NCI-H1092 (cell line): Measurements from ENCODE around the gene CLCN3.
"Not testable (repeated sequence)": the region's sequence is repeated elsewhere in the genome, so short reads cannot be mapped to it uniquely, and the experiment has no call there.

Experiments
- DNase-seq: peaks from one replicate; lab custom pipeline; 2025; lab: John Stamatoyannopoulos, UW

The CLCN3 gene

GRCh38 chr4:169657470-169658107 lies 37.2 kb downstream of the CLCN3 start:
- no peak for DNase-seq

GRCh38 chr4:169658196-169658595 lies 37.8 kb downstream of the CLCN3 start:
- DNase-seq = no peak

GRCh38 chr4:169658975-169659715 lies 38.8 kb downstream of the CLCN3 start:
- no peak for DNase-seq

- DNase-seq = peak; percentile 66
Observed at GRCh38 chr4:169659716-169660670, 39.6 kb downstream of the CLCN3 start.

GRCh38 chr4:169660929-169661328 lies 40.6 kb downstream of the CLCN3 start:
- no peak for DNase-seq

- DNase-seq = no peak
Observed at GRCh38 chr4:169661761-169662160, 41.4 kb downstream of the CLCN3 start.

GRCh38 chr4:169662206-169662605 lies 41.8 kb downstream of the CLCN3 start:
- no peak for DNase-seq

GRCh38 chr4:169663402-169663801 lies 43.0 kb downstream of the CLCN3 start:
- DNase-seq = no peak

GRCh38 chr4:169663831-169664230 lies 43.5 kb downstream of the CLCN3 start:
- no peak for DNase-seq

GRCh38 chr4:169664615-169665014 lies 44.2 kb downstream of the CLCN3 start:
- no peak for DNase-seq

GRCh38 chr4:169665046-169665737 lies 44.8 kb downstream of the CLCN3 start:
- no peak for DNase-seq

- DNase-seq = no peak
Observed at GRCh38 chr4:169668069-169668721, 47.8 kb downstream of the CLCN3 start.

- DNase-seq = no peak
Observed at GRCh38 chr4:169675825-169676224, 55.4 kb downstream of the CLCN3 start.

GRCh38 chr4:169677150-169677748 lies 56.9 kb downstream of the CLCN3 start:
- DNase-seq = no peak

GRCh38 chr4:169678486-169678885 lies 58.1 kb downstream of the CLCN3 start:
- DNase-seq = not testable (repeated sequence)

GRCh38 chr4:169678951-169679591 lies 58.7 kb downstream of the CLCN3 start:
- not testable (repeated sequence) for DNase-seq

GRCh38 chr4:169682372-169683047 lies 62.1 kb downstream of the CLCN3 start:
- DNase-seq = no peak

GRCh38 chr4:169689681-169690080 lies 69.3 kb downstream of the CLCN3 start:
- DNase-seq = no peak

GRCh38 chr4:169690787-169691186 lies 70.4 kb downstream of the CLCN3 start:
- DNase-seq = no peak

GRCh38 chr4:169698331-169698730 lies 78.0 kb downstream of the CLCN3 start:
- no peak for DNase-seq
